Measurements from ENCODE around the gene MCRIP2. TPM values are rescaled to one million over a fixed set of nuclear protein-coding genes. Genes with fewer than 3 reads are reported as not detected.

MCRIP2 gene
- total and polyA plus RNA-seq, 12 donors, result 7.1 to 253 (median 150) TPM

DNA sequence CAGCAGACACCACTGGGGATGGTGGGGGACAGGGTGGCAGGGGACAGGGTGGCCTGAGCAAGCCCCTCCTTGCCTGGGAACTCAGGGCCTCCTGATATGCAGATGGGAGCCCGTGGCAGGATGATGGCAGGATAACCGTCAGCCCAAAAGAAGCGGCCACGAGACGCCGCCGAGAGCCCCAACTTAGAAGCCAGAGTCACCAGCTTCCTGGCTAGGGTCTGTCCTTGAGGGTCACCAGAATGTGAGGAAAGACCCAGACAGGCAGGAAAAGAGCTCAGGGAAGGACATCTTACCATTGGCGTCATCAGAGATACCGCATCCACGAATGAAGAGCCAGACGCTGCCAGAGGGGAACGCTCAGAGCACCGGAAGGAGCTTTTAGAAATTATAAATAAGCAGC is 32.3 kb upstream of the MCRIP2 start:
- Histone ChIP-seq H3K4me1 (replicated peaks in 1 of 2) (no peaks in the 10 kb centered on the region), H3K36me3 (replicated peaks in 1 of 2) (no peaks in the 10 kb centered on the region), H3K27ac (no peak overlapping the region), H3K4me3 (no peak overlapping the region), H3K9me3 (replicated peaks in 1 of 3) (no peaks in the 10 kb centered on the region), H3K27me3 (no peaks in the 10 kb centered on the region)
- TF ChIP-seq POLR2A (IDR thresholded peaks at IDR 0.05), result no peak
- TF ChIP-seq, protein P1, sequence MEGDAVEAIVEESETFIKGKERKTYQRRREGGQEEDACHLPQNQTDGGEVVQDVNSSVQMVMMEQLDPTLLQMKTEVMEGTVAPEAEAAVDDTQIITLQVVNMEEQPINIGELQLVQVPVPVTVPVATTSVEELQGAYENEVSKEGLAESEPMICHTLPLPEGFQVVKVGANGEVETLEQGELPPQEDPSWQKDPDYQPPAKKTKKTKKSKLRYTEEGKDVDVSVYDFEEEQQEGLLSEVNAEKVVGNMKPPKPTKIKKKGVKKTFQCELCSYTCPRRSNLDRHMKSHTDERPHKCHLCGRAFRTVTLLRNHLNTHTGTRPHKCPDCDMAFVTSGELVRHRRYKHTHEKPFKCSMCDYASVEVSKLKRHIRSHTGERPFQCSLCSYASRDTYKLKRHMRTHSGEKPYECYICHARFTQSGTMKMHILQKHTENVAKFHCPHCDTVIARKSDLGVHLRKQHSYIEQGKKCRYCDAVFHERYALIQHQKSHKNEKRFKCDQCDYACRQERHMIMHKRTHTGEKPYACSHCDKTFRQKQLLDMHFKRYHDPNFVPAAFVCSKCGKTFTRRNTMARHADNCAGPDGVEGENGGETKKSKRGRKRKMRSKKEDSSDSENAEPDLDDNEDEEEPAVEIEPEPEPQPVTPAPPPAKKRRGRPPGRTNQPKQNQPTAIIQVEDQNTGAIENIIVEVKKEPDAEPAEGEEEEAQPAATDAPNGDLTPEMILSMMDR (IDR thresholded peaks at IDR 0.05), result no peak
- 79 to 85% (median 81%) methylated on average over 12 to 13 of the region's 13 CpGs for WGBS, 4 donors
- intact Hi-C loops (cut with DNase I), result no loop called here
- DNase-seq, result no peak

DNA sequence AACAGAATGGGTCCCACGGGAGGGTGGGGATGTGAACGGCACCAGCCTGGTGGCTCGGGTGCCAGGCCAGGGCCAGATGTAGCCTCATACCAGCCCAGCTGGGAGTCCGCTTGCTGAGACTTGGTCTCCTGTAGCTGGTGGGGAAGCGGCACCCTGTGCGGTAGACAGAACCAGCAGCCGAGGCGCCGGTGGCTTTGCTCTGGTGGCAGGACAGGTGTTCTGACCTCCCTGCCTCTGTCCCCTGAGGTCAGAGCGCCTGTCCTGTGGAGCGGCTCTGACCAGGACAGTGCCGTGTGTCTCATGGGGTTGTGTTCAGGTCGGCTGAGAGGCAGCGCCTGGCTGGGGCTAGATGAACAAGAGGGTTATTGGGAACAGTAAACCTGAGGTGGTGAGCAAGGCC is 31.6 kb upstream of the MCRIP2 start:
- Histone ChIP-seq H3K4me3 (no peak overlapping the region), H3K27me3 (no peaks in the 10 kb centered on the region), H3K4me1 (replicated peaks in 1 of 2) (no peaks in the 10 kb centered on the region)

DNA sequence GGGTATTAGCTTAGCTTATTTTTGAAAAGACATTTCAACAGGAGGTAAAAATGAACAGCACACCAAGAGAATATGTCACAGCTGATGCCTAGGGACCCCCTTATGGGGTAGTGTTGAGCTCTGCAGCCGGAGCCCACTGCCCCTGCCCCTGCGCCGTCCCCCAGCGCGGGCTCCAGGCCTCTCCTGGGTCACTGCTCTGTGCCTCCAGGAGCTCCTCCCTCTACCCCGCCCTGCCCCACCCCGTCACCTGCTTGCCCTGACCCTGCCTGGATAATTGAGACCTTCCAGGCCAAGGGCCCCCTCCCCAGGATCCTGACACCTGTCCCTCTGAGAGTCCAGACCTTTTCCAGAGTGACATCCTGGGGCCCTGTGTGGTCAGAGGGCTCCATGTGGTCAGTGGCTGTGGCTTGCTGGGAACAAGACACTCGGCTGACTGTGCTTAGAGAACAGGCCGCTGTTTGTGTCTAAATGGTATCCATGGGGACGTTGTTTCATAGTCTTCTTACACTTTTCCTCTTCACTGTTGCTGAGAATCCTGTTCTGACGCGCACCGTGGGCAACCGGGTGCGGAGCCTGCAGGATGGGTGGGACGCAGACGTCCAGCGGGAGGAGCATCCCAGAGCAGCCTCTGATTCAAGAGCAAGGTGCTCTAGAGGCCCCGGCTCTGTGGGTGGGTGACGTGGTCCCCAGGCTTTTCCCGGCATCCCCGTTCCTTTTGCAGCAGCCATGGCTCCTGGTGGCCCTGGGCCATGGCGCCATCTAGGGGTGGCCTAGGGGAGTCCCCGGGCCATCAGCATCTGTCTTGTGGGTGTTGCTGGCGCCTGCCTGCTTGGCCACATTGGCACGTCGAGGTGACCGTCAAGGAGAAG is 30.9 kb upstream of the MCRIP2 start:
- intact Hi-C loops (cut with DNase I), result no loop called here
- 67 to 84% (median 68%) methylated on average over 16 to 28 of the region's 28 CpGs for WGBS, 4 donors
- Histone ChIP-seq H3K4me3 (no peak overlapping the region), H3K27me3 (no peaks in the 10 kb centered on the region), H3K36me3 (replicated peaks in 1 of 2) (no peaks in the 10 kb centered on the region), H3K9me3 (replicated peaks in 1 of 3) (no peaks in the 10 kb centered on the region), H3K27ac (no peak overlapping the region), H3K4me1 (replicated peaks in 1 of 2) (no peaks in the 10 kb centered on the region)
- no peak for TF ChIP-seq POLR2A (IDR thresholded peaks at IDR 0.05)
- TF ChIP-seq, protein P1 (IDR thresholded peaks at IDR 0.05), result peak; percentile 54 to 76 (median 68)
- peak in 6 of 7 donors; percentile 50 to 84 (median 70) for DNase-seq

More for the DNA sequence above, 31.6 kb upstream of the MCRIP2 start:
- WGBS, 4 donors, result 91 to 93% (median 92%) methylated on average over 9 to 14 of the region's 14 CpGs
- TF ChIP-seq POLR2A (IDR thresholded peaks at IDR 0.05), result no peak
- TF ChIP-seq, protein P1 (IDR thresholded peaks at IDR 0.05), result no peak
- intact Hi-C loops (cut with DNase I), result no loop called here
- DNase-seq, result no peak
- Histone ChIP-seq H3K27ac (no peak overlapping the region), H3K36me3 (replicated peaks in 1 of 2) (no peaks in the 10 kb centered on the region), H3K9me3 (replicated peaks in 1 of 3) (no peaks in the 10 kb centered on the region)

DNA sequence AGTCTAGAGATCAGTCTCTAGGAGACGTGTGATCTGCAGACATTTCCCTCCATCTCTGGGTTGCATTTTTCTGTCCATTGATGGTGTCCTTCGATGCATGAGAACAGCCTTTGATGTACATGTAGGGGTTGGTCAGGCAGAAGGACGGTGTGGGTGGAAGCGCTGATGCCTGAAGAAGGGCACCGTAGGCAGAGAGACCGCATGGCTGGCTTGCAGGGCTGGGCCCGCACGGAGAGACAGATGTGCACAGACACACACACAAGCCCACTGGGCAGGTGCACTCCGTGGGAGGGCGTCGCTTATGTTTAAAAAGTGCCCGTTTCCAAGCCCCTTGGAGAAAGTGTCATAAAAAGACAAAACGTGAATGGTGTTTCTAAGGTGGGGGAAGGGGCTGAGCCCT is 26.5 kb upstream of the MCRIP2 start:
- Histone ChIP-seq H3K9me3 (replicated peaks in 1 of 3) (no peaks in the 10 kb centered on the region), H3K4me3 (no peak overlapping the region), H3K27me3 (no peaks in the 10 kb centered on the region), H3K27ac (no peak overlapping the region), H3K4me1 (replicated peaks in 1 of 2) (no peaks in the 10 kb centered on the region), H3K36me3 (replicated peaks in 1 of 2) (no peaks in the 10 kb centered on the region)
- intact Hi-C loops (cut with DNase I), result no loop called here
- WGBS, 4 donors, result 88 to 94% (median 91%) methylated on average over 13 of the region's 13 CpGs
- TF ChIP-seq POLR2A (IDR thresholded peaks at IDR 0.05), result no peak
- TF ChIP-seq, protein P1 (IDR thresholded peaks at IDR 0.05), result no peak
- DNase-seq, result no peak

All from adrenal gland (tissue), 12 donors.